Thoracic aorta (tissue), 2 donors: ENCODE data around the gene PABPC1L. TPM values are rescaled to one million over a fixed set of nuclear protein-coding genes. Genes with fewer than 3 reads are reported as not detected.
A peak's percentile ranks its signal among the peaks of the same experiment; 100 is the strongest.

Experiments used
- ATAC-seq: fragments of 150-250 bp; one replicate; pipeline ENCODE4 v1.8.0; 2017; ENCODE audit warnings: low read depth; ENCODE audit not compliant: insufficient number of reproducible peaks, low FRiP score
- DNase-seq: peaks from one replicate; pipeline ENCODE4 v3.0.0-alpha.2; 2020; ENCODE audit warnings: low spot score
- H3K27ac ChIP-seq, 2 donors: fragments of 200-600 bp; sonication (generic); 1 replicate in 1 of 2; 2 replicates in 1 of 2; pipeline ENCODE4 v1.5.1; 2016; ENCODE audit warnings: mild to moderate bottlenecking in 2 of 2, moderate library complexity in 2 of 2
- H3K27me3 ChIP-seq: fragments of 200-600 bp; sonication (generic); replicated peaks from 2 replicates; pipeline ENCODE4 v1.6.0; 2016; ENCODE audit warnings: mild to moderate bottlenecking; ENCODE audit not compliant: insufficient read depth
- H3K36me3 ChIP-seq: fragments of 200-600 bp; sonication (generic); one replicate; pipeline ENCODE4 v1.5.1; 2016
- H3K4me1 ChIP-seq, 2 donors: fragments of 200-600 bp; sonication (generic); 1 replicate in 1 of 2; 2 replicates in 1 of 2; pipeline versions ENCODE4 v1.5.1 to v1.6.0; 2016; ENCODE audit warnings: low read depth in 2 of 2, mild to moderate bottlenecking in 1 of 2; ENCODE audit not compliant: control insufficient read depth in 1 of 2
- H3K4me3 ChIP-seq: fragments of 200-600 bp; sonication (generic); 2 replicates; pipeline ENCODE4 v1.5.1; 2016; ENCODE audit warnings: mild to moderate bottlenecking
- H3K9me3 ChIP-seq: fragments of 200-600 bp; sonication (generic); 2 replicates; pipeline ENCODE4 v1.5.1; 2016
- total RNA-seq, 2 donors: library from RNA; depleted of rRNA; stranded (reverse); fragments of >200 nt; gene quantifications; one replicate each; pipeline versions ENCODE4 v1.1.0 to v1.2.3, GENCODE V29; 2016
- TF ChIP-seq, protein P1 (sequence below): fragments of 200-600 bp; sonication (generic); IDR thresholded peaks from one replicate; pipeline ENCODE4 v1.5.1; 2019; ENCODE audit warnings: antibody characterized with exemption

The PABPC1L gene
- total RNA-seq, 2 donors from 2014 or later: 29.5 to 33.2 TPM

DNA sequence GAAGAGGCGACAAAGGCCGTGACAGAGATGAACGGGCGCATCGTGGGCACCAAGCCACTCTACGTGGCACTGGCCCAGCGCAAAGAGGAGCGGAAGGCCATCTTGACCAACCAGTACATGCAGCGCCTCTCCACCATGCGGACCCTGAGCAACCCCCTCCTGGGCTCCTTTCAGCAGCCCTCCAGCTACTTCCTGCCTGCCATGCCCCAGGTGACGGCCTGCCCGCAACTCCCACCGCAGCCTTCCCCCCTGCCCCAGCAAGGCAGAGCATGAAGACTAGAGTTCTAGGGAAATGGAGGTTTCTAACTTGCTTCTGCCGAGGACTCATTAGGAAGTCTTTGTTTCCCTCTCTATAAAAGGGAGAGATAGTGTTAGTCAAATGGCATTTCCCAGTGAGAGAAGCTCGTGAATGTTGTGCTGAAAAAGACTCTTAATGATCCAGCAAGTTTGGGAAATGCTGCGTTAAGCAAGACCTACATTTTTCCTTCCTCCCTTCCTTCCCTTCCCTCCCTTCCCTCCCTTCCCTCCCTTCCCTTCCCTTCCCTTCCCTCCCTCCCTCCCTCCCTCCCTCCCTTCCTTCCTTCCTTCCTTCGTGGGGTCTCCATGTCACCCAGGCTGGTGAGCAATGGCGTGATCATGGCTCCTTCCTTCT, 20.8 kb downstream of the PABPC1L start:
- no peaks in the 10 kb centered on the region for H3K36me3 ChIP-seq
- TF ChIP-seq, protein P1, sequence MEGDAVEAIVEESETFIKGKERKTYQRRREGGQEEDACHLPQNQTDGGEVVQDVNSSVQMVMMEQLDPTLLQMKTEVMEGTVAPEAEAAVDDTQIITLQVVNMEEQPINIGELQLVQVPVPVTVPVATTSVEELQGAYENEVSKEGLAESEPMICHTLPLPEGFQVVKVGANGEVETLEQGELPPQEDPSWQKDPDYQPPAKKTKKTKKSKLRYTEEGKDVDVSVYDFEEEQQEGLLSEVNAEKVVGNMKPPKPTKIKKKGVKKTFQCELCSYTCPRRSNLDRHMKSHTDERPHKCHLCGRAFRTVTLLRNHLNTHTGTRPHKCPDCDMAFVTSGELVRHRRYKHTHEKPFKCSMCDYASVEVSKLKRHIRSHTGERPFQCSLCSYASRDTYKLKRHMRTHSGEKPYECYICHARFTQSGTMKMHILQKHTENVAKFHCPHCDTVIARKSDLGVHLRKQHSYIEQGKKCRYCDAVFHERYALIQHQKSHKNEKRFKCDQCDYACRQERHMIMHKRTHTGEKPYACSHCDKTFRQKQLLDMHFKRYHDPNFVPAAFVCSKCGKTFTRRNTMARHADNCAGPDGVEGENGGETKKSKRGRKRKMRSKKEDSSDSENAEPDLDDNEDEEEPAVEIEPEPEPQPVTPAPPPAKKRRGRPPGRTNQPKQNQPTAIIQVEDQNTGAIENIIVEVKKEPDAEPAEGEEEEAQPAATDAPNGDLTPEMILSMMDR: no peak
- H3K4me1 ChIP-seq: no peaks in the 10 kb centered on the region
- H3K4me3 ChIP-seq: no peak overlapping the region
- H3K27ac ChIP-seq: no peak overlapping the region
- no peaks in the 10 kb centered on the region for H3K27me3 ChIP-seq
- ATAC-seq (no peak), DNase-seq (no peak)
- H3K9me3 ChIP-seq: no peaks in the 10 kb centered on the region

DNA sequence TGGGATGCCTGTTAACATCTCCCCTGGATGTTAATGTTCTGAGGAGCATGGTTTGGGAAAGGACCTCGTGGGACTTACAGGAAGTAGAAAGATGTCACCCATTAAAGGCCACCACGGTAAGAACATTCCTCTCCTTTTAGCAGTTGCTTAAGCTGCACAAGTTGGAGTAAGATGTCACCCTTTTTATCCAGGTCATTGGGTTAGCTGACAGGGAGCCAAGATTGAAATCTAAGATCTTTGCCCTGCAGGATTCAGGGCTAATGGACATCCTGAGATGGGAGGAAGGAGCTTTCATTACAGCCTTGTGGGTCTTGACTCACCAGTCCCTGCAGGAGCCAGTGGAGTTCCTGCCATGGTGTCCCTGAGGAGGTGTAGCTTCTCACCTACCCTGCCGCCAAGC, 22.1 kb downstream of the PABPC1L start:
- Histone ChIP-seq H3K27ac (no peak overlapping the region), H3K4me3 (no peak overlapping the region), H3K27me3 (no peaks in the 10 kb centered on the region), H3K36me3 (no peaks in the 10 kb centered on the region), H3K4me1 (no peaks in the 10 kb centered on the region), H3K9me3 (no peaks in the 10 kb centered on the region)
- no peak for DNase-seq
- TF ChIP-seq, protein P1: no peak
- no peak for ATAC-seq

DNA sequence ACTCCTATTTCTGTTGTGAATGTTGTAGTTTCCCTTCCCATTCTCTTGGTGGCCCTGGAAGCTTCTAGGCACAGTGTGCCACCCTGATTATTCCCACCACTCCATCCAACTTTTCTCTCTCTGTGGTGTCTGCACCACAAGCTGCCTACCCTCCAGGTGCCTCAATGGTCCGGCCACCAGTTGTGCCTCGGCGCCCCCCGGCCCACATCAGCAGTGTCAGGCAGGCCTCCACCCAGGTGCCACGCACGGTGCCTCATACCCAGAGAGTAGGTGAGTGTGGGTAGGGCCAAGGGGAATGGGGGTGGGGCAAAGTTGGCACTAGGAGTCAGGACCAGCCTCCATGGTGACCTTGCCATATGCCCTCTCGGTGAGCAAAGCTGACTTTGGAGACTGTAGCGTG, 23.1 kb downstream of the PABPC1L start:
- Histone ChIP-seq H3K4me3 (no peak overlapping the region), H3K27ac (no peak overlapping the region), H3K9me3 (no peaks in the 10 kb centered on the region), H3K27me3 (no peaks in the 10 kb centered on the region), H3K36me3 (peaks cover 3% of the 10 kb centered on the region), H3K4me1 (no peaks in the 10 kb centered on the region)
- DNase-seq (no peak), ATAC-seq (no peak)
- TF ChIP-seq, protein P1: no peak

DNA sequence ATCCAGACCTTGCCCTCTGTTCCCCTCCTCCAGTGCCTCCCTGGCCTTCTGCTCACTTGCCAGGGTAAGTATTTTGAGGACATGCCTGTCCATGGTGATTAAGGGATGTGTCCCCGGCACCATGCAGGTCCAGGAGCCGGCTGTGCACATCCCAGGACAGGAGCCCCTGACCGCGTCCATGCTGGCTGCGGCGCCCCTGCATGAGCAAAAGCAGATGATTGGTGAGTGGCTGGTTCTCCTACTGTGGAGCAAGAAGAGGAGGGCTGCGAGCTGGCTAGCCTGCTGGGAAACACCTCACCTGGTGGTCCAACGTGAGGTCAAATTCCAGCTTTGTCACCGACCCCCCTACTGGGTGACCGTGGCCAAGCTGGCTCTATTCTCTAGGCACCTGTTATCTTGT, 26.6 kb downstream of the PABPC1L start:
- Histone ChIP-seq H3K9me3 (no peaks in the 10 kb centered on the region), H3K27me3 (no peaks in the 10 kb centered on the region), H3K27ac (no peak overlapping the region), H3K36me3 (peaks cover 14% of the 10 kb centered on the region), H3K4me1 (no peaks in the 10 kb centered on the region), H3K4me3 (no peak overlapping the region)
- DNase-seq (no peak), ATAC-seq (no peak)
- TF ChIP-seq, protein P1: no peak

DNA sequence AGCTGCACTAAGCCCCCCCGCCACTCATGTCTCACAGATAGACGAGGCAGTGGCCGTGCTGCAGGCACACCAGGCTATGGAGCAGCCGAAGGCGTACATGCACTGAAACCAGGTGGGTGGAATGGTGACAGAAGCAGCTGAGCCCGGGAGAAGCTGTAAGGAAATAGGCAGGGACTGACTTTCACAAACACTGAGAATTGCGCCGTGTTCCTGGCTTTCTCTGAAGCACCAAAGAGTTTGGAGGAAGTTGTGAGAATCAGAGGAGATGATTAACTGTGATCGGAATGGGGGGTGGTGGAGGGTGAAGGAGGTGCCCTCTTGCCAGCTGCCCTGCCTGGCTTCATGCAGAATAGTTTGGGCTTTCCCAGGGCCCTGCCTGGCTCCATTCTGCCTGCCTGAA, 28.8 kb downstream of the PABPC1L start:
- Histone ChIP-seq H3K27me3 (no peaks in the 10 kb centered on the region), H3K4me3 (no peak overlapping the region), H3K4me1 (no peaks in the 10 kb centered on the region), H3K27ac (peak overlapping the region in 1 of 2 donors; percentile 7), H3K9me3 (no peaks in the 10 kb centered on the region), H3K36me3 (peaks cover 34% of the 10 kb centered on the region)
- DNase-seq (no peak), ATAC-seq (no peak)
- TF ChIP-seq, protein P1: no peak
